Spleen (tissue), 7 donors: Measurements from ENCODE around the gene SYNM.

Experiments
- CTCF ChIP-seq, 11 experiments: fragments of 200-600 bp in 7 of 11; fragments of 450-650 bp in 4 of 11; sonication (generic) in 4 of 11; IDR thresholded peaks in 8 of 11; conservative IDR thresholded peaks in 3 of 11; 1 replicate in 7 of 11; 2 replicates in 4 of 11; pipeline versions ENCODE4 v1.4.0 to v1.8.0; 2016 to 2021; ENCODE audit warnings: antibody characterized with exemption in 11 of 11, inconsistent platforms in 4 of 11, mild to moderate bottlenecking in 1 of 11
- POLR2A ChIP-seq, 3 donors: fragments of 450-650 bp; IDR thresholded peaks; one replicate each; pipeline ENCODE4 v1.5.1; 2017; ENCODE audit warnings: antibody characterized with exemption in 3 of 3, mild to moderate bottlenecking in 1 of 3
- donor health status: DM: no; HTN: no; CAD: no; lungs with moderate emphysema.
- donor health status: DM: no; HTN: no; CAD: no.
- donor health status: DM: no; HTN: no; CAD: no.

GRCh38 chr15:99095626-99096025 is 9.3 kb upstream of the SYNM start:
- no peak for TF ChIP-seq CTCF (IDR thresholded peaks at IDR 0.05 in 8 of 11, conservative IDR thresholded peaks at IDR 0.05 in 3 of 11)
- TF ChIP-seq POLR2A (IDR thresholded peaks at IDR 0.05) = no peak
